K562 (cell line): ENCODE measurements around the gene GART. TPM values are rescaled to one million over a fixed set of nuclear protein-coding genes. Genes with fewer than 3 reads are reported as not detected.

Source experiments
- AFF1 ChIP-seq, 2 experiments: fragments of 450-650 bp; IDR thresholded peaks; 2 replicates each; pipeline ENCODE4 v1.6.1; 2018; ENCODE audit warnings: mild to moderate bottlenecking in 2 of 2, low read depth in 1 of 2; ENCODE audit not compliant: partially characterized antibody in 2 of 2
- ARID1B ChIP-seq: fragments of 450-650 bp; IDR thresholded peaks from 2 replicates; pipeline ENCODE4 v1.6.1; 2016; ENCODE audit warnings: antibody characterized with exemption, mild to moderate bottlenecking, inconsistent platforms
- ARNT ChIP-seq, 2 experiments: fragments of 450-650 bp; IDR thresholded peaks; 2 replicates each; pipeline ENCODE4 v1.6.1; 2016; ENCODE audit warnings: mild to moderate bottlenecking in 1 of 2
- DPF2 ChIP-seq: fragments of 450-650 bp; IDR thresholded peaks from 2 replicates; pipeline ENCODE4 v1.6.1; 2016
- EHMT2 ChIP-seq: fragments of 450-650 bp; IDR thresholded peaks from 2 replicates; pipeline ENCODE4 v1.6.1; 2018; ENCODE audit warnings: antibody characterized with exemption
- ESRRA ChIP-seq: fragments of 450-650 bp; IDR thresholded peaks from 2 replicates; pipeline ENCODE4 v1.6.1; 2014; ENCODE audit warnings: low read depth, mild to moderate bottlenecking, moderate library complexity, borderline replicate concordance
- HDAC1 ChIP-seq, 2 experiments: fragments of 450-650 bp; IDR thresholded peaks; 2 replicates each; pipeline ENCODE4 v1.6.1; 2016 to 2017; ENCODE audit warnings: inconsistent platforms in 1 of 2, mild to moderate bottlenecking in 1 of 2, moderate library complexity in 1 of 2
- HDAC2 ChIP-seq: fragments of 450-650 bp; IDR thresholded peaks from 2 replicates; pipeline ENCODE4 v1.6.1; 2016; ENCODE audit warnings: mild to moderate bottlenecking
- KDM2B ChIP-seq: fragments of 250-450 bp; sonication (Bioruptor Pico); IDR thresholded peaks from 2 replicates; pipeline ENCODE4 v1.8.0; 2021; ENCODE audit warnings: mild to moderate bottlenecking, moderate library complexity
- LARP7 ChIP-seq: fragments of 450-650 bp; IDR thresholded peaks from 2 replicates; pipeline ENCODE4 v1.6.1; 2016
- NFE2L1 ChIP-seq: fragments of 450-650 bp; IDR thresholded peaks from 2 replicates; pipeline ENCODE4 v1.6.1; 2016; ENCODE audit warnings: missing genetic modification characterization, low read depth, mild to moderate bottlenecking, missing compliant biosample characterization, moderate library complexity, borderline replicate concordance
- NFIX ChIP-seq: fragments of 250-450 bp; sonication (Bioruptor Pico); IDR thresholded peaks from 2 replicates; pipeline ENCODE4 v1.4.0; 2020; ENCODE audit warnings: low read depth, mild to moderate bottlenecking, moderate library complexity
- POLR2AphosphoS5 ChIP-seq: IDR thresholded peaks from 2 replicates; pipeline ENCODE4 v1.6.1; 2011; ENCODE audit warnings: mild to moderate bottlenecking, low read depth, low read length, moderate library complexity; ENCODE audit not compliant: control insufficient read depth, insufficient read depth
- PREB ChIP-seq: sonication (generic); formaldehyde crosslinking; IDR thresholded peaks from 2 replicates; pipeline ENCODE4 v1.8.1; 2023; ENCODE audit warnings: mild to moderate bottlenecking, missing genetic modification reagents
- SIRT6 ChIP-seq: IDR thresholded peaks from one replicate; pipeline ENCODE4 v1.6.1; 2012; ENCODE audit warnings: low read depth, mild to moderate bottlenecking, control low read depth, inconsistent platforms, low read length, moderate library complexity
- USF1 ChIP-seq: sonication (generic); formaldehyde crosslinking; IDR thresholded peaks from 2 replicates; pipeline ENCODE4 v1.9.0; 2022; ENCODE audit warnings: mild to moderate bottlenecking, missing genetic modification reagents
- YY1 ChIP-seq, 3 experiments: IDR thresholded peaks; 2 replicates each; pipeline ENCODE4 v1.6.1; 2011; ENCODE audit warnings: low read length in 2 of 3, mild to moderate bottlenecking in 2 of 3, moderate library complexity in 2 of 3, borderline replicate concordance in 1 of 3, control low read depth in 1 of 3, low read depth in 1 of 3; ENCODE audit not compliant: insufficient read depth in 3 of 3, insufficient replicate concordance in 2 of 3, control insufficient read depth in 1 of 3, insufficient read length in 1 of 3; ENCODE audit errors: extremely low read depth in 1 of 3
- ZNF311 ChIP-seq: fragments of 250-450 bp; sonication (Bioruptor Pico); IDR thresholded peaks from 2 replicates; pipeline ENCODE4 v1.4.0; 2020; ENCODE audit warnings: mild to moderate bottlenecking, moderate library complexity
- polyA plus RNA-seq, 8 experiments: library from polyadenylated mRNA; depleted of rRNA in 4 of 8; stranded (reverse) in 5 of 8; unstranded in 3 of 8; fragments of >200 nt; fragmentation: Nextera tagmentation in 2 of 8; fragmentation: Illumina TruSeq in 1 of 8; extraction: Ambion mirVana in 2 of 8; extraction: Trizol in 1 of 8; gene quantifications; 2 replicates each; pipeline versions ENCODE4 v1.2.1 to v1.2.3, GENCODE V29; 2011 to 2014; ENCODE audit warnings: inconsistent platforms in 1 of 8, missing spikeins in 1 of 8
- total RNA-seq, 7 experiments: library from RNA; depleted of rRNA in 6 of 7; stranded (reverse); fragments of >200 nt in 6 of 7; fragmentation: Illumina TruSeq in 2 of 7; extraction: Trizol in 2 of 7; gene quantifications; 2 replicates each; pipeline versions ENCODE4 v1.2.1 to v1.2.3, GENCODE V29; 2011 to 2021; ENCODE audit warnings: low replicate concordance in 1 of 7

GART gene
- total and polyA plus RNA-seq, 9 of the 15 experiments (the other 6 are each of a cell fraction or from before 2014, with no cell fraction given), result 141 to 429 (median 349) TPM

- TF ChIP-seq YY1 (IDR thresholded peaks at IDR 0.05; ENCODE audit: borderline replicate concordance in 1 of 3, control insufficient read depth in 1 of 3, extremely low read depth in 1 of 3, insufficient read depth in 3 of 3, insufficient read length in 1 of 3, insufficient replicate concordance in 2 of 3, low read depth in 1 of 3, low read length in 2 of 3) (peak in 2 of 3 experiments; percentile 66 to 71), ESRRA (no peak; the same call in 1 of the 2 replicates), ZNF311 (CRISPR knock-in tag) (0 out of 2 replicates have a peak, but pooled peaks have one; percentile 20), ARID1B (no peak; the same call in 1 of the 2 replicates), EHMT2 (no peak), SIRT6 (no peak), ARNT (IDR thresholded peaks at IDR 0.05) (no peak; a peak in 1 of 4 replicates), LARP7 (peak; percentile 57; the same call in 1 of the 2 replicates), NFE2L1 (tag) (no peak), HDAC2 (peak; percentile 93), PREB (CRISPR knock-in tag) (no peak; the same call in 1 of the 2 replicates), HDAC1 (IDR thresholded peaks at IDR 0.05) (peak in 1 of 2 experiments; percentile 95; a peak in 1 of 4 replicates), POLR2AphosphoS5 (peak; percentile 94), NFIX (CRISPR knock-in tag) (no peak), KDM2B (CRISPR knock-in tag) (0 out of 2 replicates have a peak, but pooled peaks have one; percentile 40), AFF1 (IDR thresholded peaks at IDR 0.05; ENCODE audit: low read depth in 1 of 2, partially characterized antibody in 2 of 2) (peak; percentile 13 to 40), USF1 (CRISPR knock-in tag) (peak; percentile 58), DPF2 (peak; percentile 33; the same call in 1 of the 2 replicates)
Observed at GRCh38 chr21:33541756-33542639, at the start of gene GART (continued).
